ENCODE data around the gene FLT4.

GRCh38 chr5:180639287-180639686 is 10.1 kb downstream of the FLT4 start:
- no peak for TF ChIP-seq ZNF146 (CRISPR knock-in tag; IDR thresholded peaks at IDR 0.05; ENCODE audit: unreplicated experiment)
- TF ChIP-seq MTF1 (CRISPR knock-in tag; IDR thresholded peaks at IDR 0.05; ENCODE audit: borderline replicate concordance): no peak
- no peak for TF ChIP-seq POLR2A (conservative IDR thresholded peaks at IDR 0.05)
- TF ChIP-seq EP300 (IDR thresholded peaks at IDR 0.05; ENCODE audit: low read length): no peak
- no peak for TF ChIP-seq JUND (IDR thresholded peaks at IDR 0.05; ENCODE audit: borderline replicate concordance, low read depth, low read length)
- no peak for TF ChIP-seq JUND (tag; IDR thresholded peaks at IDR 0.05; ENCODE audit: borderline replicate concordance, low read depth, low read length)
- TF ChIP-seq USF1 (CRISPR knock-in tag; IDR thresholded peaks at IDR 0.05): no peak
- no peak for TF ChIP-seq SAFB (IDR thresholded peaks at IDR 0.05; ENCODE audit: borderline replicate concordance, low read depth, low read length)
- TF ChIP-seq ZBTB17 (CRISPR knock-in tag; IDR thresholded peaks at IDR 0.05): no peak
- no peak for TF ChIP-seq RAD21 (CRISPR knock-in tag; conservative IDR thresholded peaks at IDR 0.05 in 1 of 2, IDR thresholded peaks at IDR 0.05 in 1 of 2)
- no peak for TF ChIP-seq FOXK2 (conservative IDR thresholded peaks at IDR 0.05 in 1 of 2, IDR thresholded peaks at IDR 0.05 in 1 of 2; ENCODE audit: low read depth in 2 of 2)
